Kidney epithelial cell (primary cell): ENCODE measurements around the gene SULT1C2. TPM values are rescaled to one million over a fixed set of nuclear protein-coding genes. Genes with fewer than 3 reads are reported as not detected.
"Not testable (repeated sequence)": the region's sequence is repeated elsewhere in the genome, so short reads cannot be mapped to it uniquely, and the experiment has no call there.

ENCODE experiments used
- DNase-seq: peaks from one replicate; pipeline ENCODE4 v3.0.0-alpha.2; 2010; ENCODE audit warnings: low read depth
- H3K27me3 ChIP-seq: 2 replicates; pipeline ENCODE4 v1.6.0; 2011; ENCODE audit warnings: low read length; ENCODE audit not compliant: control insufficient read depth, insufficient read depth
- H3K36me3 ChIP-seq: 2 replicates; pipeline ENCODE4 v1.5.1; 2011; ENCODE audit warnings: low read length; ENCODE audit not compliant: control insufficient read depth, insufficient read depth
- H3K4me3 ChIP-seq: 2 replicates; pipeline ENCODE4 v1.5.1; 2011; ENCODE audit warnings: low read depth, mild to moderate bottlenecking, control low read depth, low read length
- CTCF ChIP-seq: IDR thresholded peaks from 2 replicates; pipeline ENCODE4 v1.5.1; 2011; ENCODE audit warnings: mild to moderate bottlenecking, moderate library complexity, low read length, control low read depth, inconsistent platforms; ENCODE audit not compliant: insufficient read depth, poor library complexity, severe bottlenecking
- total RNA-seq: library from RNA; depleted of rRNA; stranded (reverse); fragments of >200 nt; gene quantifications from 2 replicates; pipeline ENCODE4 v1.2.3, GENCODE V29; 2015

SULT1C2 gene
- total RNA-seq, 1 donor from 2014 or later: 10.4 TPM

- Histone ChIP-seq H3K4me3 (no peak overlapping the region), H3K36me3 (no peaks in the 10 kb centered on the region), H3K27me3 (no peaks in the 10 kb centered on the region)
- DNase-seq: no peak
- no peak for TF ChIP-seq CTCF
Observed at GRCh38 chr2:108355906-108356734, 67.4 kb downstream of the SULT1C2 start.

GRCh38 chr2:108359336-108359735 lies 70.6 kb downstream of the SULT1C2 start:
- not testable (repeated sequence) for H3K27me3 ChIP-seq, H3K4me3 ChIP-seq, DNase-seq, H3K36me3 ChIP-seq

Other genes starting within 250 kb of the SULT1C2 start
- gene SULT1C3, start 48.9 kb upstream of the SULT1C2 start, total RNA-seq: not detected in 2 replicates
- gene SULT1C4, start 89.1 kb downstream of the SULT1C2 start, total RNA-seq: 33.3 and 37.7 TPM in 2 replicates
- gene GCC2, start 160.3 kb downstream of the SULT1C2 start, total RNA-seq: 24.7 and 25.3 TPM in 2 replicates
- gene LIMS1, start 245.6 kb downstream of the SULT1C2 start, total RNA-seq: 191 and 202 TPM in 2 replicates